CD4-positive, alpha-beta T cell treated with Interleukin-6 at 100 ng/mL for 8 hours (primary cell): ENCODE results near the gene ACAD10.

ENCODE experiments used
- DNase-seq: peaks from one replicate; pipeline ENCODE4 v3.0.0-alpha.2; 2020; ENCODE audit warnings: mixed read lengths, low spot score

ACAD10 gene

DNA sequence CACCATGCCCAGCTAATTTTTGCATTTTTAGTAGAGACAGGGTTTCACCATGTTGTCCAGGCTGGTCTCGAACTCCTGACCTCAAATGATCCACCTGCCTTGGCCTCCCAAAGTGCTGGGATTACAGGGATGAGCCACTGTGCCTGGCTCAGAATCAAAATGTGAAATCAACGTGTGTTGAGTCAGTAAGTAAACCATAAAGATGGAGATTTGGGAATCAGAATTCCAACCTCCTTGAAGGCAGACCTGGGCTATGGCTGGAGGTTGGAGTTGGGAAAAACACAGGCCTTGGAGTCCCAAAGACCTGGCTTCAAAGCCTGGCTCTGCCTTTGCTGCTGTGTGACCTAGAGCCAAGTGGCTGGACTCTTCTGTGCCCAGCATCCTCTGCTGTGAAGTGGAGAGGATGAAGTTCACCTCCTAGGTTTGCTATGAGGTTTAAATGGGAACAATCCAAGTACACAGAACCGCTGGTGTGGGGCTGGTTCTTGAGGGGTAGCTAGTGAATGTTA is 91.0 kb downstream of the ACAD10 start:
- no peak for DNase-seq

DNA sequence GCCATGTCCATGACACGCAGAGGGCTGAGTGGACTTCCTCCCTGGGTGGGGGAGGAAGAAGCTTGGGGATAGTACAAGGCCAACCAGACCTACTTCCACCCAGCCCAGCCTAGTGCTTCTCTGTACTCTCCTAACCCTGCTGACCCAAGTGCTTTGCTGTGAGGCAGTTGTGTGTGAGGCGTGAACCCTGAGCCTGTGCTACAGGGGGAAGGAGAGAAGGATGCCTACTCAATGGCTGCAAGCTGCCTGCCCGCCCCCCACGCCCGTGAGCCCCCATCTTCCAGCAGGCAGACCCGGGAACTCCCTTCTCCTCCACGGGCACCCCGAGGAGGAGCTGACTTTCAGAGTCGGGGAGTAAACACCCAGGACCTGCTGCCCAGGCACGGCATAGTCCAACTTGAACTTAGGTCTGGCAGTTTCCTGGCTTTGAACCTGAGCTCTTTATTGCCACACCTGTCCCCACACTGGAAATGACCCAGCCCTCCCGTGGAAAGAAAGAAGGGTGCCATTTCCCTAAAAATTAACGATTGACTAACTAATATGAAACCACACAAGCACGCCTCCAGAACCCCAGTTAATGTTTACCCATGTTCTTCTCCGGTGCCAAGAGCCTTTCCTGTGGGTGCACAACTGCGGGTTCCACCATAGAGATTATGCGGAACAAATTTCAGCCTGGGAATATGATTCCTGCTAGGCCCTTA is 91.6 kb downstream of the ACAD10 start:
- no peak for DNase-seq

DNA sequence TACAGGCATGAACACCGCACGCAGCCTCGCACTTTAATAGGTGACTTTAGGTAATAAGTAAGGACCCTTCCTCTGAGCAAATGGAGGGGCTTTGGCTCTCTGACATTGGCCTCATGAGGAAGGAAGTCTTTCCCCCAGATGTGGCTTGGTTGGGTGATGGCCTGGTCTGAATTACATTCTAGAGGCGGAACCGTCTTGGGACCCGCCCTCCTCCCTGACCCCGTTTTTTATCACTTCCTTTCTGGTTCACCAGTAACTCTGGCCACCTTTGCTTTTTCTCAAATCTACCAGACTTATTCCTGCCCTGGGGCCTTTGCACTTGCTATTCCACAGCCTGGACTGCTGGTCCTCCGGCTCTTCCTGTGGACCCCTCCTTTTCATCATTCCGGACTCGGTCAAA is 94.3 kb downstream of the ACAD10 start:
- DNase-seq = no peak

DNA sequence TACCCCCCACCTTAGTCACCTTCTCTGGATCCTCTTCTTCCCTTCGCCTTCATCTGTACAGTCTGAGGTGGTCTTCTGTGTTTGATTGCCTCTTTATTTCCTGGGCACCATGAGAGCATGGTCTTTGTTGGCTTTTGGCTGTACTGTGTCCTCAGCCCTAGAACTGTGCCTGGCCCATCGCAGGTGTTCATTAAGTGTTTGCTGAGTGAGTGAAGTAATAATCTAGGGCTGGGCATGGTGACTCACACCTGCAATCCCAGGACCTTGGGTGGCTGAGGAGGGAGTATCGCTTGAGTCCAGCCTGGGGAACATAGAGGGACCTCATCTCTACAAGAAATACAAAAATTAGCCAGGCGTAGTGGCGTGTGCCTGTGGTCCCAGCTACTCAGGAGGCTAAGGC is 94.8 kb downstream of the ACAD10 start:
- no peak for DNase-seq

DNA sequence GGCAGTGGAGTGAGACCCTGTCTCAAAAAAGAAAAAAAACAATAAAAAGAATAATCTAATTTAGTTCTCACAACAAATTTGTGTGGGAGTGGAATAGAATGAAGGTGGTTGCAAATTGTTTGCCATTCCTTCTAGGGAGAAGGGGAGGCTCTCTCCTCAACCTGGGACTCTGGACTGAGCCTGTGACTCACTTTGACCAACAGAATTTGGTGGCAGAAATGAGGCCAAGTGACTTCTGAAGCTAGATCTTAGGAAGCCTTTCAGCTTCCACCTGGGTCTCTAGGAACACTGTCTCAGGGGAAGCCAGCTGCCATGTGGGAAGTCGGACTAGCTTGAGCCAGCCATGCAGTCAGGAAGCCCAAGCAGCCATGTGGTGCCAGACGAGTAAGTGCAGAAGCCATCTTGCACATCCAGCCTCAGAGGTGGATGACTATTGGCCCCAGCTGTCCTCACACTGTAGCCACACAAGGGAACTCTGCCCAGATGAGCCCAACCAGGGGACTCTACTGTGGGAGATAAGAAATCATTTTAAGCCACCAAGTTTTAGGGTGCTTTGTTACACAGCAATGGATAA is 95.3 kb downstream of the ACAD10 start:
- no peak for DNase-seq

DNA sequence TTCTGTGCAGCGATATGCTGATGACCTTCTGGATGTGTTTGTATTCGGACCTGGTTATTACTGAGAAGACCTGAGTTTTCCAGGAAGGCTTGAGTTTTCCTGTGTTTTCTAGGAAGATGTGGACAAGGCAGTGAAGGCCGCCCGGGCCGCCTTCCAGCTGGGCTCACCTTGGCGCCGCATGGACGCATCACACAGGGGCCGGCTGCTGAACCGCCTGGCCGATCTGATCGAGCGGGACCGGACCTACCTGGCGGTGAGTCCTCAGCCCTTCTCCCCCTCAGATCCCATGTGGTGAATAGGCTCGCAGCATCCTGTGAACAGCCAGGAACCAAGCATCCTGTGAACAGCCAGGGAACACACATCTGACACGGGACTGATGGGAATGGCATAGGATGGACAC is 97.2 kb downstream of the ACAD10 start:
- DNase-seq = no peak

DNA sequence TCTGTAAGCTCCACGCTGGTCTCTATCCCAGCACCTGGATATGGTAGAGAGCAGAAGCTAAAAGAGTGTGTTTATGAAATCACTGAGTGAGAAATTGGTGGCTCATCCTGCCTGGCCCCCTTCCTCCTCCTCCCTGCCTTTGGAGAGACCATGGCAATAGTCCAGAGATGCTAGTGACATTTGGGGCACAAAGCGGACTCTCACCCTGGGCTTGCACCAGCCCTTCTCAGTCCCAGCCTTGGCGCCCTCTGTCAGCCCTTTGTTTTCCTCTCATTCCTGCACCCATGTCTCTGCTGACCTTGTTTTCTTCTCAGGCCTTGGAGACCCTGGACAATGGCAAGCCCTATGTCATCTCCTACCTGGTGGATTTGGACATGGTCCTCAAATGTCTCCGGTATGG is 99.1 kb downstream of the ACAD10 start:
- DNase-seq = no peak

DNA sequence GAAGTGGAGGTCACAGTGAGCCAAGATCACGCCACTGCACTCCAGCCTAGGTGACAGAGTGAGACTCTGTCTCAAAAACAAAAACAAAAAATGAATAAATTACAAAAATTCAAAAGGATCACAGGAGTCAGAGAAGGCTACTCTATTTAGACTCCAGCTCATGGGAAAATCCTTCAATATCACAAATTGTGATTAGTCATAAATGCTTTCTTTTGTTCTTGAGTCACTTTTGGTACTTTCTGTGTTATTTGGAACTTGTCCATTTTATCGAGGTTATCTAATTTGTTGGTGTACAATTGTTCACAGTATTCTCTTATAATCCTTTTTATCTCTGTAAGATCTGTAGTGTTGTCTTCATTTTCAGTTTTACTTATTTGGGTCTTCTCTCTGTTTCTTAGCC is 99.8 kb downstream of the ACAD10 start:
- no peak for DNase-seq

DNA sequence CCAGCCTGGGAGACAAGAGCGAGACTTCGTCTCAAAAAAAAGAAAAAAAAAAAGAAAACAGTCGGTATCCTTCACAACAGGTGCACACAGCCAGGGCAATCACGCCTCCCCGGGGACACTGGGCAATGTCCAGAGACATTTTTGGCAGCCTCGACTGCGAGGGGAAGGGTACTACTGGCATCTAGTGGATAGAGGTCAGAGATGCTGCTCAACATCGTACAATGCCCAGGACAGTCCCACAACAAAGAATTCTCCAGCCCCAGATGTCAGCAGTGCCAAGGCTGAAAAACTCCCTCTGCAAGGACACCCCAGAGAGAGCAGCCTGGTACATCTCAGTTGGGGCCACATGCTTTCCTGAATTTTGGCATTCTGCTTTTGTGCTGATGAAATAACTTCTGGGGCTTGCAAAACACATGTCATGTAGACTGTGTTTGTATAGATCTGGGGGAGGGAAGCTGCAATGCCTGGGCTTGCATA is 102.4 kb downstream of the ACAD10 start:
- DNase-seq = no peak

DNA sequence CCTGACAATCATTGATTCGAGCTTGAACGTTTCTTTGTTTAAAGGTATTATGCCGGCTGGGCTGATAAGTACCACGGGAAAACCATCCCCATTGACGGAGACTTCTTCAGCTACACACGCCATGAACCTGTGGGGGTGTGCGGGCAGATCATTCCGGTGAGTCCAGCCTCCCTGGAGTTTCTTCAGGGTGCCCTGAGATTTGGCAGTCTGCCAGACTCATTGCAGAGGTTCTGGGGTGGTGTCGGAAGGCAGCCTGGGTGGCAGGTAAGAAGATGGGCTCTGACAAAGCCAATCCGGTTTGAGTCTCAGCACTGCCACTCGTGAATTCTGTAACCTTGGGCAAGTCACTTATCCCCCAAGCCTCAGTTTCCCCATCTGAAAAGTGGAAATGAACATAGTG is 103.9 kb downstream of the ACAD10 start:
- DNase-seq = no peak

DNA sequence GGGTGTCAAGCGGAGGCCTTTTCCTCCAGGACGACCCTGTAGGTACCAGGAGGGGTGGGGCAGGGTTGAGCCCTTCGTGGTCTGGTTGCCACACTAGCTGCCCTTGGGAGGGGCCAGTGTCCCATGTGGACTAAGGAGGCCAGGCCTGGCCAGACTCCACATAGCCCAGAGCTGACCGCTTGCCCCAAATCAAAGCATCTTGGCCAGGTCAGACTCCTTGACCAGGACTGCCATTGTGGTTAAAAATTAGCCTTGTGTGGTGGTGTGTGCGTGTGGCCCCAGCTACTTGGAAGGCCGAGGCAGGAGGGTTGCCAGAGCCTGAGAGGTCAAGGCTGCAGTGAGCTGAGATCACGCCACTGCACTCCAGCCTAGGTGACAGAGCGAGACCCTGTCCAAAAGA is 105.7 kb downstream of the ACAD10 start:
- no peak for DNase-seq

DNA sequence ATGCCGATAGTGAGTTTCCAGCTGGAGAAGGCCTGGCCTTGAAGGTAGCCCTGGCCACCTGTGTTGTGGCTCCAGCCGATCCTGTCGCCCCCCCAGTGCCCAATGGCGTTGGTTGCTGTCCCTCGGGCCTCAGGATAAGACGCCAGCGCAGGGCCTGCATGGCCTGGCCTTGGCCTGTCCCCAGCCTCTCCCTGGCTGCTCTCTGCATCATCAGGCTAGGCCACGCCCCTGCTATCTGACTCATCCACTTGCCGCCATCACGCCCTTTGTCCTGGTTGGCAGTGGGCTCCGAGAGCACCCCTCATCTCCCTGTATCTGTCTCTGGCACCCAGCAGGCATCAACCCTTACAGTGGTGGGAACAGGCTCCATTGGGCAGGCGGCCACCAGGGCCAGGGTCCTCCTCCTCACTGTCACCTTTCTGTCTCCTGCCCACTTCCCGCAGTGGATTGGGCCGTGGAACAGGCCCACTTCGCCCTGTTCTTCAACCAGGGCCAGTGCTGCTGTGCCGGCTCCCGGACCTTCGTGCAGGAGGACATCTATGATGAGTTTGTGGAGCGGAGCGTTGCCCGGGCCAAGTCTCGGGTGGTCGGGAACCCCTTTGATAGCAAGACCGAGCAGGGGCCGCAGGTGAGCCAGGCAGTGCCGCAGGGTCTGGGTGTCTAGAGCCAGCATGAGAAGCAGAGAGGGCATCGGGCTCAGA is 106.5 kb downstream of the ACAD10 start:
- no peak for DNase-seq

DNA sequence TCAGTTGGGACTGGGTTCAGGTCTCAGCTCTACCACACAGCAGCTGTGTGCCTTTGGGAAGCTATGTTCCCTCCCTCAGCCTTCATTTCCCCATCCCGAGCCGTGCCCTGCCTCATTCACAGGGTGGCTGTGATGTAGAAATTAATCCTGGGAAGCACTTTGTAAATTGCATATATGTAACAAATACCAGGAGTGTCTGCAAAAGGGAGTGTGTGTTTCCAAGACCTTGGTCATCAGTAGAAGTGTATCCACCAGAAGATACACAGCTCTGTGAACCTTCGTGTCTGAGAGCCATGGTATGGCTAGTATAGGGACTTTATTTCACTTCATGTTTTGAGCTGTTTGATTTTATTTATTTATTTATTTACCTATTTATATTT is 107.0 kb downstream of the ACAD10 start:
- no peak for DNase-seq

DNA sequence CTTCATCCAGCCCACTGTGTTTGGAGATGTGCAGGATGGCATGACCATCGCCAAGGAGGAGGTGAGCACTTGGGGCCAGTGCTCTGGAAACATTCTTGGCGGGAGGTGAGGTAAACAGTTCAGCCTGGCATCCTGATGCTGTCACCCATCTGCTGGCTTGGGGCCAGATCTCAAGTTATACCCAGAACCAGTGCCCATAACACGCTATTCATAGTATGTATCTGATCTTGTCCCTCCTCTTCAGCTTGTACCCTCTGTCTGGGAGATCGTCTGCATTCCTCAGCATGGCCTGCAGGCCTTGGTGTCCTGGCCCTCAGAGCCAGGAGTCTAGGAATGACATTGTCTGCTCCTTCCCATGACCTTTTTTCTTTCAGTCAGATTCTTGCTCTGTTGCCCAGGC is 112.3 kb downstream of the ACAD10 start:
- DNase-seq = no peak

DNA sequence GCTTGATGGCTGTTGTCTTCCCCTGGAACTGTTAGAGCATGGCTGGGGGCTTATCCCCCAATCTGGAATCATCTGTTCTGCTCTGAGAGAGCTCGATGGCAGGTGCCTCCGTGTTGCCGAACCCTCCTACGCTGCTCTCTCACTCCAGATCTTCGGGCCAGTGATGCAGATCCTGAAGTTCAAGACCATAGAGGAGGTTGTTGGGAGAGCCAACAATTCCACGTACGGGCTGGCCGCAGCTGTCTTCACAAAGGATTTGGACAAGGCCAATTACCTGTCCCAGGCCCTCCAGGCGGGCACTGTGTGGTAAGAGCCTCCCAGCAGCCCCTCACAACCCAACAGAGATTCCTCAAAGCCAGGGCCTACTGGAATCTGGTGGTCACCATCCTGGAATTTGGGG is 113.9 kb downstream of the ACAD10 start:
- no peak for DNase-seq

DNA sequence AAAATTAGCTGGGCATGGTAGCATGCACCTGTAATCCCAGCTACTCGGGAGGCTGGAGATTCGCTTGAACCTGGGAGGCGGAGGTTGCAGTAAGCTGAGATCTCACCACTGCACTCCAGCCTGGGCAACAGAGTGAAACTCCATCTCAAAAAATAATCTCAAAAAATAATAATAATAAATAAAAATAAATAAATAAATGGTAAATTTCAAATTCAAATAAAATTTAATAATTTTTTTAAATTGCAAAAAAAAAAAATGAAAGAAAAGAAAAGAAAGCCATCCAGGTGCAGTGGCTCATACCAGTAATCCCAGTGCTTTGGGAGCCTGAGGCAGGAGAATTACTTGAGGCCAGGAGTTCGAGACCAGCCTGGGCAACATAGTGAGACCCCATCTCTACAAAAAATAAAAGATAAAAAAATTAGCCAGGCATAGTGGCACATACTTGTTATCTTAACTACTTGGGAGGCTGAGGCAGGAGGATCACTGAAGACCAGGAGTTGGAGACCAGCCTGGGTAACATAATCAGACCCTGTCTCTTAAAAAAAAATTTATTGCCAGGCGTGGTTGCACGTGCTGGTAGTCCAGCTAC is 117.3 kb downstream of the ACAD10 start:
- no peak for DNase-seq

DNA sequence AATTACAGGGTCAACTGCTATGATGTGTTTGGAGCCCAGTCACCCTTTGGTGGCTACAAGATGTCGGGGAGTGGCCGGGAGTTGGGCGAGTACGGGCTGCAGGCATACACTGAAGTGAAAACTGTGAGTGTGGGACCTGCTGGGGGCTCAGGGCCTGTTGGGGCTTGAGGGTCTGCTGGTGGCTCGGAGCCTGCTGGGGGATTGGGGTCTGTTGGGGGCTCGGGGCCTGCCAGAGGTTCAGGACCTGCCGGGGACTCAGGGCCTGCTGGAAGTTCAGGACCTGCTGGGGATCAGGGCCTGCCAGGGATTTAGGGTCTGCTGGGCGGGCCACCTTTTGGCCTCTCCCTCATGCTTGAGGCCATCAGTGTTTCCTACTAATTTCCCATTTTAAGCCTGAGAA is 118.0 kb downstream of the ACAD10 start:
- no peak for DNase-seq

DNA sequence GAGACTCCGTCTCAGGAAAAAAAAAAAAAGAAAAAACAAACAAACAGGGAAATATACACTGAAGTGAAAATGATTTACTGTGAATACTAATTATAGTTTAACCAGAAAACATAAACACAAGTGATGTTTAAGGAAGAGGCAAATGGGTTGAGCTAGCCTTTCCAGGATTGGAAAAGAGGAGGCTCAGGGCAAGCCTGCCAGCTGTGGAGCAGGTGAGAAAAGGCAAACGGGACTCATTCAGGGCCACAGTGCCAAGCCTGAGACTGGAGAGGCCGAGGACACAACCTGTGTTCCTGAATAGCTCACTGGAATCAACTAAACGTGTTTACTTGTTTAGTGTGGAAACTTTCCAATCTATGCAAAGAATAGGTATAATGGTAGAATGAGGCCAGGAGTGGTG is 120.5 kb downstream of the ACAD10 start:
- no peak for DNase-seq
